D721Med (cell line): ENCODE measurements around the gene MAP4K4.
A peak's percentile ranks its signal among the peaks of the same experiment; 100 is the strongest.
"Not testable (repeated sequence)": the region's sequence is repeated elsewhere in the genome, so short reads cannot be mapped to it uniquely, and the experiment has no call there.

Experiments
- DNase-seq: peaks from one replicate; pipeline ENCODE4 v3.0.0; 2011; ENCODE audit warnings: low spot score; ENCODE audit not compliant: insufficient read length
- FAIRE-seq: peaks from 2 replicates; lab custom pipeline; 2011; peaks lifted over from hg19 to GRCh38; lab: Jason Lieb, UNC
- CTCF ChIP-seq: IDR thresholded peaks from 2 replicates; pipeline ENCODE4 v1.5.1; 2012; ENCODE audit warnings: mild to moderate bottlenecking, control low read depth; ENCODE audit not compliant: insufficient read depth; ENCODE audit errors: missing control alignments

Gene MAP4K4

GRCh38 chr2:101768556-101769220 is 71.2 kb downstream of the MAP4K4 start:
- no peak for TF ChIP-seq CTCF
- FAIRE-seq (no peak), DNase-seq (no peak)

GRCh38 chr2:101769726-101770125 is 72.2 kb downstream of the MAP4K4 start:
- not testable (repeated sequence) for DNase-seq, FAIRE-seq

- FAIRE-seq (no peak), DNase-seq (no peak)
- peak; percentile 43 for TF ChIP-seq CTCF
These were observed 73.2 kb downstream of the MAP4K4 start for GRCh38 chr2:101770726-101771125.

GRCh38 chr2:101771227-101771902 is 73.9 kb downstream of the MAP4K4 start:
- FAIRE-seq = no peak
- no peak for DNase-seq
- no peak for TF ChIP-seq CTCF

- no peak for TF ChIP-seq CTCF
- FAIRE-seq (no peak), DNase-seq (no peak)
These were observed 74.4 kb downstream of the MAP4K4 start for GRCh38 chr2:101771910-101772321.

- no peak for FAIRE-seq
- DNase-seq = no peak
- no peak for TF ChIP-seq CTCF
These were observed 75.6 kb downstream of the MAP4K4 start for GRCh38 chr2:101773137-101773536.

GRCh38 chr2:101773961-101774360 is 76.5 kb downstream of the MAP4K4 start:
- not testable (repeated sequence) for FAIRE-seq, DNase-seq

GRCh38 chr2:101775092-101775491 is 77.6 kb downstream of the MAP4K4 start:
- FAIRE-seq (no peak), DNase-seq (no peak)
- no peak for TF ChIP-seq CTCF
